ELF-1 (cell line): ENCODE measurements around the gene PCDHGA4.
"Not testable (repeated sequence)": the region's sequence is repeated elsewhere in the genome, so short reads cannot be mapped to it uniquely, and the experiment has no call there.

Experiments
- DNase-seq: peaks from one replicate; pipeline ENCODE4 v3.0.0-alpha.2; 2016; ENCODE audit warnings: low read depth, low spot score

Gene PCDHGA4

GRCh38 chr5:141354900-141355469, at the start of gene PCDHGA4:
Gene PCDHGA4 (plus strand): TSS chr5:141355021. CDS start chr5:141355108, 87 bp downstream.
- no peak for DNase-seq

DNA sequence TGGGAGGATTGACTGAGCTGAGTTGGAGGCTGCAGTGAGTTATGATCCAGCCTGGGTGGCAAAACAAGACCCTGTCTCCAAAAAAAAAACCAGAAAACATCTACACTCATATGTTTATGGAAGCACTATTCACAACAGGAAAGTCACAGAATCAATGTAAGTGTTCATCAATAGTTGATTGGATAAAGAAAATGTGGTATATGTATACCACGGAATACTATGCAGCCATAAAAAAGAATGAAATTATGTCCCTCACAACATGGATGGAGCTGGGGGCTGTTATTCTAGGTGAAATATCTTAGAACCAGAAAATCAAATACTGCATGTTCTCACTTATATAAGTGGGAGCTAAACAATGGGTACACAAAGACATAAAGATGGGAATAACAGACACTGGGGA, 48.2 kb upstream of the PCDHGA4 start:
- no peak for DNase-seq

GRCh38 chr5:141313711-141314110, 41.1 kb upstream of the PCDHGA4 start:
- DNase-seq, result no peak

DNA sequence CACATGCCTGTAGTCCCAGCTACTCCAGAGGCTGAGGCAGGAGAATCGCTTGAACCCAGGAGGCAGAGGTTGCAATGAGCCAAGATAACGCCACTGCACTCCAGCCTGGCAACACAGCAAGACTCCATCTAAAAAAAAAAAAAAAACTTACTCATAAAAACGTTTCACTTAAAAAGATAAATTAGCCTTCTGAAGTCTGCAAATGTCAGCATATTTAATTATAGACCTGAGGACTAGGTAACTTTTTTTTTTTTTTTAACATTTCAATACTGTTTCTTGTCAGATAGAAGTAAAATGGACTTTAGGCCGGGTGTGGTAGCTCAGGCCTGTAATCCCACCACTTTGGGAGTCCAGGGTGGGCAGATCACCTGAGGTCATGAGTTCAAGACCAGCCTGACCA, 37.9 kb upstream of the PCDHGA4 start:
- DNase-seq, result not testable (repeated sequence)

DNA sequence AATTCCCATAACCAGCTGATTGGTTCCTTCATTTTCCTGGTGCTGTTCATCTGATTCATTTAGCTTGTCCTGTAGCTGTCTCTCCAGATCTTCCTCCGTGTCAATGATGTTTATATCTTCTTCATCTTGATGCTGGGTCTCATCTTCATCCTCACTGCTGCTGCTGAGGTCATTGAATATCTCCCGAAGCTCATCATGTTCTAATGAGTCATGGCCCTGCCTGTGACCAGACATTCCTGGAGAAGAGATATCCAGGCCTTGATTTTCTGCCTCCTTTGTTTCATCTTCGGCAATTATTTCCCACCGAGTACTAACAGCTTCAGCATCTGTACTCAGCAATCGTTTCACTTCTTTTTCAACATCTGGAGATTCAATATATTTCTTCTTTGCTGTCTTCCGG, 35.6 kb upstream of the PCDHGA4 start:
- DNase-seq, result no peak

DNA sequence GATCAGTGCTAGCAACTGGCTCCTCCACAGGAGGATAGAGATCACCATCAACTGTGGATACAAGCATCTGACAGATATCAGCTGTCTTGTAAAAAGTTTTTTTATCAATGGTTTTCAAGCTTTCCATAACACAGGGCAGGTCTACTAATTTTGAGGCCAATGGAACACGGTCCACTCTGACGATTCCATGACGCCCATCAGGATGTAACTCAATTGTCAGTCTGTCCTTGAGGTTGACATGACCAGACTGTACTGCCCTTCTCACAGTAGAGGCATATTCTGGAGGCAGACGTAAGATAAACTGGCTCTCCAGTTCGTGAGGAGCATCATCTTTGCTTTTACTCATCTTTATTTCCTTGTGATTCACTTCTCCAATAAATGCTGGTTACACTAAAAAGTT, 35.1 kb upstream of the PCDHGA4 start:
- no peak for DNase-seq

DNA sequence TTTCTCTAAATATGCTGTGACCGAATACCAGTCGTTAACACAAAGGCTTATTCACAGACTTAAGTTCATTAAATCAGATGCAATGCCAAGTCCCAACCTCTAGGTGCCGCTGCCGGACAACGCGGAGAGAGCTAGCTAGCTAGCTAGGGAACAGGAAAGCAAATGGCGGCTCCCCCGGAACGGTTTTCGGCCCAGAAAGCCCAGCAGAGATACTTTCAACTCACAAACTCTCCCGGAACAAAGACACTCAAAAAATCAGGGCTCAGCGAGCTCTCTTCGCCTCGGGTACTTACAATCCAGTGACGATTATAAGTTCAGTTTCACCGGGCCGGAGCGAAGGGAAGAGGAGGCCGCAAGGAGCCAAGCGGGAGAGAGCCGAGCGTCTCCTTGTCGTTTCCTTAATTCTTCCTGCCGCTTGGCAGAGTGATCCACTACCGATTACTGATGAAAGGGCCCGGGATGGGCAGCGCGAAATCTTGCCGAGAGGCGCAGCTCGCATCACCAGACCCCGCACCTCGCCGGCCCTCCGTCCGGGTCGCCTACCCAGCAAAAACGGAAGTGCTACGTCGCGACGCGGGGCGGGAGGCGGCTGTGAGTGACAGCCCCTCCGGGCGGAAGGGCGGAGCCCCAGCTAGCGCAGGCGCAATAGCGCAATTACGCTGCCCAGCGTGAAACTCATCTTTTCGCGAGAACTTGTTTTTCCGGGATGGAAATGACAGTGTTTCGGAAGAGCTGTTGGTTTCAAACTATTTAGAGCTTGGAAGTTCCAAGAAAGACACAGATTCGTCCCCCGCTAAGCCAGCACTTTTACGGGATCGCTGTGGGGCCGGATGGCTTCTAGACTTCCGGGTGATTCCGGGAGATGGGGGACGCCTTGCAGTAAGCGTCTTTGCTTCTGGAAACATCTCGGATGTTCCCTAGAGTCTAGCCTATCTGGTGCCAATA, 34.3 kb upstream of the PCDHGA4 start, which contains the start of gene TAF7:
TAF7 (minus strand) TSS at position 560 of the 945 bp plus-strand sequence. CDS start 740 bp downstream, outside the sequence.
- peak; percentile 96 for DNase-seq

DNA sequence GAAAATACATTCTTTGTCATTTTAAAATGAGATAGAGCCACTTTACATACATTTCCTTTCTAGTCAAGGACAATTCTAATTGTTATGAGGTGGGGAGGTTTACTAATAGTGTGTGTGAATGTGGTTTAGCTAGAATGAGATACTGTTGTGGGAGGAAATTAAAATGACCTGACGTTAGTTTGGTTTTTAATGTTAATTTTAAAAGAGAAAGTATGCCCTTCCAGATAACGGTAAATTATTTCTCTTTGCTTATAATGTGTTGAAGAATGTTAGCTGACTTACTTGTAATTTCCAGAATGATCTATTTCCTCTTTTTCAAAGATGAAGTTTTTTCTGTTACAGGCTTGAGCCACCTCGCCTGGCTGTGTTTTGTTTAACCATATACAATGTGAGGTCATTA, 32.6 kb upstream of the PCDHGA4 start:
- DNase-seq, result no peak

DNA sequence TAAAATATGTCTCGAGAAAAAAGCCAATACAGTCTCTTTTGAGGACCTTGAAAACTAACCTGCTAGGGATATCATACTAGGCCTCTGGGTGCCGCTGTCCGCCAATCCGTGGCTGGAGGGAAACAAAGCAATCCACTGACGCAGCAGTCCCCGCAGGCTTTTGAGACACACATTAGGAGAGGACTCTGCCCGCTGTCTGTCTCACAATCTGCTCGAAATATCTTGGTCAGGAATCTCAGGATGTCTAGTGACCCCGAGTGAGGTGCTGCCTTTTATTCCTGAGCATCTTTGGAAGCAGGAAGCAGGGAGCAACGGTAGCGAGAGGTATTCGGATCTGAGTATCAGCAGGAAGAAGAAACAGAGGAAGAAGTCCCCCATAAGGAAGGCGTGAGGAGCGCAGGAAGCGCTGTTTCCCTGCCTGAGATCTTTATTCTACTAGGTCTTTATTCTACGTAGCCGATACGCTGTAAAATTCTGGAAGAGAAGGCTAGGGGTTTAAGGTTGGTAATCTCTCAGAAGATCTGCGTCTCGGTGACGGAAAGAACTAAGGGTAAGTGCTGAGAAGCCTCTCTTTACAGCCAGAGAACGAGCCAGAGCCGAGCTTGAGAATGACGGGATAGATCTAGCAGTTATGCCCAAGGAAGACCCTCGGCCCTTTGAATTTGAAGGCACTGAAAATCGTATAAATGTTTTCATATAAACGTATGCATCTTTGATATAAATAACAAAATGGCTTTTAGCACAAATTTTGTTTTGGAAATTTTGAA, 28.6 kb upstream of the PCDHGA4 start:
- DNase-seq, result peak; percentile 78

DNA sequence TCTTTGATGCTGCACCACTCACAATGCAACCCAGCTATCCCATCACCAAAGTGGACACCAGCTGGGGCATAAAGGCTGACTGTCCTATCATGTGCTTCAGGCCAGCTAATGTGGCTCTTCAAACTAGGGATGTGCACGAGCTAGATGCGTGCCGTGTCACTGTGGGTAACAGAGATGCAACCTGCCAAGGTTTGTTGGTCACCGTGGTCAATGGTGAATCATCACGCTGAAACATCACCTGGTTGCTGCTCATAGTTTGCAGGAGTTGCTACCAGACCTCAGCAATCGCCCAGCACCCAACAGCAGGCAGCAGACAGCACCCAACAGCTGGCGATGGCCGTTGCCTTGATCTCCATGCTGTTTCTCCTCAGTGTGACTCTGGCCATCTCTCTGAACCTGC, 26.6 kb upstream of the PCDHGA4 start:
- DNase-seq, result no peak

GRCh38 chr5:141330299-141331080, 24.3 kb upstream of the PCDHGA4 start, which contains the start of gene PCDHGA1:
Gene PCDHGA1 (plus strand): TSS chr5:141330514.
- no peak for DNase-seq

GRCh38 chr5:141332571-141332970, 22.2 kb upstream of the PCDHGA4 start:
- not testable (repeated sequence) for DNase-seq

GRCh38 chr5:141338538-141339306, 16.1 kb upstream of the PCDHGA4 start, which contains the start of gene PCDHGA2:
Gene PCDHGA2 (plus strand): TSS chr5:141338760.
- peak; percentile 59 for DNase-seq

- DNase-seq, result not testable (repeated sequence)
These were observed 14.0 kb upstream of the PCDHGA4 start for GRCh38 chr5:141340781-141341354.

DNA sequence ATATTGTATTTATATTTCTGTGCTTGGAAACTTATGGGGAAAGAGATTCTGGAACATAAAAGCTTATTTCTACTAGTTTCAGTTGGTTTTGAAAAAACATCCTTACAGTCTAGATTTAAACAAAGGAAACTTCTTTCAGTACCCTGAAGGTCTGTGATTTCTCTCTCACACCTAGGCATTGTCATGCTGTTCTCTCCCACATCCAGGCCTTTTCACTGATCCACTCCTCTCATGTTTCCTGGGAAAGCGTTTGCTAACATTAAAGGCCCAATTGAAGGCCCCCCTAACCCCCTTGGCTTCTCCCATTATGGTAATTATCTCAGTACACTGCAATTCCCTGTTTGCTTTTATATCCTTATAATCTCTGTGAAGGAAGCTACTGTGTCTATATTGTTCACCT, 12.0 kb upstream of the PCDHGA4 start:
- DNase-seq, result no peak

DNA sequence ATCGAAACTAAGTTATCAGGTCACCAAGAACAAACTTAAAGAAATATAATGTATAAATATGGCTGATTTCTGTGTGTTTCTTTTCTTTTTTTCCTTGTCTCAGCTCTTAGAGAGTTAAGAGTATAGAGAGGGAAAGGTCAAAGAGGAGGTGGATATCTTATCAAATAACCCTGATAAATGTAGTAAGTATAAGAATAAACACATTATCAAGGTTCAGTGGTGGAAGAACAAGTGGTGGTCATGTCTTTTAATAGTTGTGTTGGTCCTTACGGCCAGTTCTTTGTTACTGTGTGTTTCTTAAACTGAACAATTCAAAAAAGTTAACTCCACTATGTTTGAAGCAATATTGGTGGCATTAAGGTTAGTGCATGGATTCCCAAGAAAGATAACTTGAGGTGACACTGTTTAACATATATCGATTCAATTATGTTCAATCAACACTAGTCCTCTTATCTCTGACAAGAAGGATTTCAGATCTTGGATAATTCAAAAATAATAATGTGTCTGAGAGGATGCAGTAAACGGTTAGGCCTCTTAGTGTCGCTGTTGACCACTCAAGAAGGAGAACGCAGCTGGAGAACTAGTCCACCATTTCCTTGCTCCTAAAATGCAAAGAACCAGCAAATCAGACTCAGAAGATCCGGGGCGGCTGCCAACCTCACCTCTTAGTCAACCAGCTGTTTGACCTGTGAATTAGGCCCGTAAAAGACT, 11.4 kb upstream of the PCDHGA4 start, which contains the start of gene PCDHGA3:
PCDHGA3 (plus strand) TSS at position 588 of the 711 bp plus-strand sequence. CDS start 205 bp downstream, outside the sequence.
- DNase-seq, result peak; percentile 70

- DNase-seq, result peak; percentile 69
These were observed 10.8 kb upstream of the PCDHGA4 start for GRCh38 chr5:141343953-141344463.

DNA sequence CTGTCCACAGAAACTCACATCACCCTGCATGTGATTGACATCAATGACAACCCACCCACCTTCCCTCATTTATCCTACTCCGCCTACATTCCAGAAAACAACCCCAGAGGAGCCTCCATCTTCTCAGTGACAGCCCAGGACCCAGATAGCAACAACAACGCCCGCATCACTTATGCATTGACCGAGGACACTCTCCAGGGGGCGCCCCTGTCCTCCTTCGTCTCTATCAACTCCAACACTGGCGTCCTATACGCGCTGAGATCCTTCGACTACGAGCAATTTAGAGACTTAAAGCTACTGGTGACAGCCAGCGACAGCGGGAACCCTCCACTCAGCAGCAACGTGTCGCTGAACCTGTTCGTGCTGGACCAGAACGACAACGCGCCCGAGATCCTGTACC, 9.5 kb upstream of the PCDHGA4 start:
- DNase-seq, result no peak

DNA sequence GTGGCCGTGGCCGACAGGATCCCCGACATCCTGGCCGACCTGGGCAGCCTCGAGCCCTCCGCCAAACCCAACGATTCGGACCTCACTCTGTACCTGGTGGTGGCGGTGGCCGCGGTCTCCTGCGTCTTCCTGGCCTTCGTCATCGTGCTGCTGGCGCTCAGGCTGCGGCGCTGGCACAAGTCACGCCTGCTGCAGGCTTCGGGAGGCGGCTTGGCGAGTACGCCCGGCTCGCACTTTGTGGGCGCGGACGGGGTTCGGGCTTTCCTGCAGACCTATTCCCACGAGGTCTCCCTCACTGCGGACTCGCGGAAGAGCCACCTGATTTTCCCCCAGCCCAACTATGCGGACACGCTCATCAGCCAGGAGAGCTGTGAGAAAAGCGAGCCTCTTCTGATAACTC, 8.8 kb upstream of the PCDHGA4 start:
- not testable (repeated sequence) for DNase-seq
